ENCODE results near the gene RANGRF.
A peak's percentile ranks its signal among the peaks of the same experiment; 100 is the strongest.

The RANGRF gene

DNA sequence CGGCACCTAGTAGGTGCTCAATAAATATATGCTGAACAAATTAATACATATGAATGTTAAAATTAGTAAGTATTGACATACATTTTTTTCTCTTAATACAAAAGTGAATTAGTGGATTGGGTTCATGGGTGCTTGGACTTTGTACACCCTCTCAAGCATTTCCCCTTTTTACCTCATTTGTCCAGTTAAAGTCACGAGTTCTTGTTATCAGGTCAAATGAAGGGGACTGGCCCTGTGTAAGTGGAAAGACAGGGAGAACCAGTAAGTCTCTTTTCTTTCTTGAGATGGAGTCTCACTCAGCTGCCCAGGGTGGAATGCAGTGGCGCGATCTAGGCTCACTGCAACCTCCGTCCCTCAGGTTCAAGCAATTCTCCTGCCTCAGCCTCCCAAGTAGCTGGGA lies 13.7 kb upstream of the RANGRF start:
- no peak for DNase-seq (ENCODE audit: low spot score)

DNA sequence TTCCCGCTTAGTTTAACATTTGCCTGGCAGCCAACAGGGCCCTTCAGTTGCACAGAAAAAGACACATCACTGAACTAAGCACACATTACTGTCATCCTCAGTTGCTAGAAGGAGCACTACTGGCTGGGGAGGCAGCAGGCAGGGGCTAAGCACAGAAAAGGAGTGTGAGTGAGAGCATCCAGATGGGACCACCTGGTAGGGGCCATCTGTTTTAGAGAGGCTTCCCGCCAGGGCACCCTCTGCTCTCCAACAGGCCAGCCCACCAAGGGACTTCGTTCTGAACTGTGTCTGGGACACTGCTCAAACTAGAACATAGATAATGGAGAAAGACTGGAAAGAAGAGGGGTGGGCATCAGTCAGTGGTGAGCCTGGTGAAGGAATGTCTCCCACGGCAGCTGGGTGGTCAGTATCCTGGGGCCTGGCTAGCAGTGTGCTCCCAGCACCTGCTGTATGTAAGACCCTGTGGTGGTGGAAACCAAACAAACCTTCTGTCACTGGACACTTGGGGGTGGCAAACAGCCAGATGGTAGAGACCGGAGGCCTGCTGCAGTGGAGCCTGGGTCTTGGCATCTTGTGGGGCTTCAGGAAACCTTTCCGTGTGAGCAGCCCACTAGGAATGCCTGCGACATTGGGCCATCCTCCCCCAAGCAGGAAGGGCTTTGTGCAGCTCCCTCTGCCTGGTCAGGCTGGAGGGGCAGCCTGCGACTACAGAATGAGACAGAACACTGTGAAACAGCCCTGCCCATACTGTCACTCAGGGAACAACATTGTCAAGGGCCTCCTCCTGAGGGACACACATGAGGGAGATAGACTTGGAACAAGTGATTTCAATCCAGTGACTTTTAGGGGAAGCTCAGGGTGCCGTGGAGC lies 12.8 kb upstream of the RANGRF start:
- DNase-seq (ENCODE audit: low spot score), result no peak

DNA sequence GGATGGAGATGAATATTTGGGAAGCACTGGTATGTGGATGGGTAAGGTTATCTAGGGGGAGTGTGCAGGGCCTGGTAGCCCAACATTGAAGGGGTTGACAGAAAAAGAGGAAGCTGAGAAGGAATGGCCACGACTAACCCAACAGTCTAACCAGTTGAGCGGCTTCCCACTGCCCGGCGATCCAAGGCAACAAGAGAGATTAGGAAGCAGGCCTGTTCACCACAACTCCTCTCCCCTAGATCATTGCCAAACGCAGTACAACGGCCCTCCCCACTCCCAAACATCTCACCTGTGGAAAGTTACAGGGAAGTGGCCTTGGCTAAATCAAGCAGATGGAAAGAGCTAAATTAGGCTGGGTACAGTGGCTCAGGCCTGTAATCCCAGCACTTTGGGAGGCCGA lies 11.2 kb upstream of the RANGRF start:
- no peak for DNase-seq (ENCODE audit: low spot score)

DNA sequence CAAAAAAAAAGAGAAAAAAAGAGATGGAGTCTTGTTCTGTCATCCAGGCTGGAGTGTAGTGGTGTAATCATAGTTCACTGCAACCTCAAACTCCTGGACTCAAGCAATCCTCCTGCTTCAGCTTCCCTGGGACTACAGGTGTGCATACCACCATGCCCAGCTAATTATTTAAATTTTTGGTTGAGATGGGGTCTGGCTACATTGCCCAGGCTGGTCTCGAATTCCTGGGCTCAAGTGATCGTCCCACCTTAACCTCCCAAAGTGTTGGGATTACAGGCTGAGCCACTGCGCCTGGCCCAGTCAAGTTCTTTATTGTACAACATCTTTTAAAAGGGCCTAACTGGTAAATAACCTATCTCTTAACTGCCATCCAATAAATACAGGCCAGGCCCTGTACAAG lies 6.1 kb upstream of the RANGRF start:
- DNase-seq (ENCODE audit: low spot score), result no peak

DNA sequence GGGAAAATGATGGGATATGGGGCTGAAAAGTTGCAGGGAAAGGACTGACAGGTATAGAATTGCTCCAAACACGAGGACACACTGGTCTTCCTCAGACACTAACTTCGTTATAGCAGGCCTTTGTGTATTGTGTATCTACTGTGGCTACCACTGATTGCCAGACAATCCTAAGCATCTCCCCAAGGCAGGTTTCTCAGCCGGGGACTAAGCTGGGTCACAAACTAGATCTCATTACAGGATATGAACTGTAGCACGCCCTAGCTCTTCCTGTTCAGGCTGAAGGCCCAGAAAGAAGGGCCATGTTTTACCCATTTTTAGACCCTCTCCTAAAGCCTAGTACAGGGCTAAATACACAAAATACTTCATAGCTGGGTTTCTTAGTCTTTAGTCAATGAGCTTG lies 5.1 kb upstream of the RANGRF start:
- DNase-seq (ENCODE audit: low spot score), result no peak

DNA sequence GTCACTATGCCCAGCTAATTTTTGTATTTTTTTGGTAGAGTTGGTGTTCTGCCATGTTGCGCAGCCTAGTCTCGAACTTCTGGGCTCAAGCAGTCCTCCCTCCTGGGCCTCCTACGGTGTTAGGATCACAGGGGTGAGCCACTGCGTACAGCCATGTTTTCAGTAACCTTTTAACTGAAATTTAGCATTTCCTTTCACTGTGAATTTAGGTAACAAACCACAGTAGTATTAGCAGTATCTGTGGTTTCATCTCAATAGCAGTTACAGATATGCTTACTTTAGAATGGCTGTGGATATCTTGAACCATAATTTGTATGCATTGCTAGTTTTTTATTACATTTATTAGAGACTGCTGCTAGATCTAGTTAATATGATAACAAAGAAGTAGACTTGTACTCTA lies 4.3 kb upstream of the RANGRF start:
- no peak for DNase-seq (ENCODE audit: low spot score)

DNA sequence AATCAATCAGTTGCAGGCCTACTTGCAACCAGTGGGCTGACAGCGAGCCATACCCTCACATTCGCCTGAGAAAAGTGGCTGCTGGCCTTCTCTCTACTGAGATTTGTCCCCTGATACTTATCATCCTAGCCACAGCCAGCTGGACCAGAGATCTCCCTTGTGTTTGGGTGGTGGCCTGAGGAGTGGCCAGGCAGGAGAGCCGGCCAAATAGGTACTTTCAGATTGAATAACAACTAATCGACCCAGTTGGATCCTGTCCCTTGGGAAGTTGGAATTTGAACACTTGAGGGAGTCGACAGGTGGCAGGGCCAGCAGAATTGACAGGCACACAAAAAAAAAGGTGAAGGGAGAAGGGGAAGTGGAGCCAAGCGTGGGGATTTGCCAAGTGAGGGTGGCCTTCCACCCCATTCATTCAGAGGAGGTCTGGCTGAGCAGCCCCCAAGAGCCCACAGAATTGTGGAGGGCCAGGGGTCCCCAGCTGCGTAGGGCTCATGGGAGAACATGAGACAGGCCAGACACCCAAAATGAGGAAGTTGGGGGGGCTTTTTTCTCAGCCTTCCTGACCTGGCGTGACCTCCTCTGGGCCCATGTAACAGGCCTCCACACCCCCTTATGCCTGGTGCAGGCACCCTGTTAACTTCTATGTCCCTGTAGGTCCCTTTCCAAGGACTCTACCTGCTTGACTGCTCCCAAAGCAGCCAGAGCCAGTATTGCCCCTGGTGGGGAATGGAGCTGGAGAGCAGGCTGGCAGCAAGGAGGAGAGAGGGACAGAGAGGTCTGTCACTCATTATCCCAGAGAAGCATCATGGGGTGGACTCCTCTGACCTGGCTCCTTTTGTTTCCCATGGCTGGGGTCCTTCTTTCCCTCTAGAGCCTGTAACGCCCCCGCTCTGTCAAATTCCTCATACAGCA lies 2.9 kb upstream of the RANGRF start:
- DNase-seq (ENCODE audit: low spot score), result no peak

DNA sequence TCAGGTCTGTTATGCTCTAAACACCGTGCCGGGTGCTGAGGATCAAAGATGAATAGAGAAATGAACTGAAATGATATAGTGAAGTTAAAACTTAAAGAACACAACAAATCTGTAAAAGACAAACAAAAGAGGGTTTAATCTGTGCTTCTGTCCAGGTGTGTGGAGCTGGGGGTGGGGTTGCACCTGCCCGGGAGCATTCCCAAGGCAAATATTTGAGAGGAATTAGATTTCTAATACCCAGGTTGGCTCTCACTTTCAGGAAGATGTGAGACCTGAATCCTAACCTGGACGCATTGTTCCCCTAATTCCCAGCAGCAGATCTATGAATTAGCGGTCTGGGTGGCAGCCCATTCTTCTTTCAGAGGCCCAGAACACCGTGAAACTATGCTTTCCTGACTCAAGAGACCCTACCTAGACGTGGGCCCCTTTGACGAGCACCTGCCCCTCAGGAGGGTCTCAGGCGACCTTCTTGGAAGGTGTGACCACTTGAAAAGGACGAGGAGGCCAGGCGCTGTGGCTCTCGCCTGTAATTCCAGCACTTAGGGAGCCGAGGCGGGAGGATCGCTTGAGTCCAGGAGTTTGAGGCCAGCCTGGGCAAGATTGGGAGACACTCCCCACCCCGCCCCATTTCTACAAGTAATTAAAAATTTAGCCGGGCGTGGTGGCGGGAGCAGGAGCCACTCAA lies 677 bp upstream of the RANGRF start:
- no peak for DNase-seq (ENCODE audit: low spot score)

DNA sequence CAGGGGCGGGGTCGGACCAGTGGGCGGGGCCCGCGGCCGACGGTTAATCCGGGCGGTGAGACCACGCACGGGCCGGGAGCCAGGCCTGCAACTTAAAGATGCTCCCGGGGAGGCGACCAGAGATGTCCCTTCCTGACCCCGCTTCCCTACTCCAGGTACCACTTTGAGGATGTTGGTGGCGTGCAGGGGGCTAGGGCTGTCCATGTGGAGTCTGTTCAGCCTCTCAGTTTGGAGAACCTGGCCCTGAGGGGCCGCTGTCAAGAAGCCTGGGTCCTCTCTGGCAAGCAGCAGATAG lies 580 bp downstream of the RANGRF start:
- DNase-seq (ENCODE audit: low spot score), result no peak

DNA sequence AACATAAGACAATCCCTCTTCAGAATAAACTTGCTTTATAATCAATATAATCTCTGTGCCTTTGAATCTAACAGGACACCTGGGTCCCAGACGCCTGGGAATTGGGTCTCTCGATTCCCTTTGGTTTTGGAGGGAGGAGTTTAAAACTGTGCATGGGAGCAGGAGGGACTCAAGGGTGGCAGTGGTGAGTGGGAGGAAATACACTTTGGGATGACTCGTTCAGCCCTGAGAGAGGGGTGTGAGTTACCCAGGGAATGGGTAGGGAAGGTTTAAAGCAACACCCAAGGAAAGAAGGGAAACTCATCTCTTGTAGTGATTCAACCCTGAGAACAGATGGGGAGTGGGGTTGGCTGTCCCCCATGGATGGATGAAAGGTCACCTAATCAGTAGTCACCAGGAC lies 1.6 kb downstream of the RANGRF start:
- no peak for DNase-seq (ENCODE audit: low spot score)

DNA sequence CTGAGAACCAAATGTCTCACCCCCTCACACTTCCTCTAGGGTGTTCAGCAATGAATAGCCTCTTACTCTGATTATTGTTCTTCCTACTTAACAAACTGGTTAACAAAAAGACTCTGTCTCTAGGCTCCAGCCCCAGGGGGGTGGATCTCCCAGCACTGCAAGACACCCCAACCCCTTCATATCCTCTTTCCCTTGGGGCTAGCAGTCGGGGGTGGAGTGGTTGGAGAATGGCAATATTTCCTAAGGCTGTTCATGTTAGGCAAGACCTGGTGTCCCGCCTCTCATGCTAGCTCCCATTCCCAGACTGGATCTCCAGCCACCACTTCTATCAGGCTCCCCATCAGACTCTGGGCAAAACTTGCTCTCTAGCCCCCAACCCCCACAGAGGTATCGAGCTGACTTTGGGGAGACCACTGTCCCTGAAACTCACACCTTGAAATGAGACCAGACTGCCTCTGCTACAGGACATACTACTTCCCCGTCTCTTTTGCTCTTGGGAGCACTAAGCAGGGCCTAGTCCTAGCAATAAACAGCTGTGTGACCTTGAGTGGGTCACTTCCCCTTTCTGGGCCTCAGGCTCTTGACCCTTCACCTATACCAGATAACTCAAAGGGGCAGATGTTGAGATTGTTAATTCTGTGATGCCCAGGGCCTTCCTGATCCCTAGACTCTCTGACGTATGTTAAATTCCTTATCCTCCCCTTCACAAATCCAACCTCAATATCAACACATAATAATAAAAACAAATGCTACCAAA lies 4.3 kb downstream of the RANGRF start:
- DNase-seq (ENCODE audit: low spot score), result no peak

DNA sequence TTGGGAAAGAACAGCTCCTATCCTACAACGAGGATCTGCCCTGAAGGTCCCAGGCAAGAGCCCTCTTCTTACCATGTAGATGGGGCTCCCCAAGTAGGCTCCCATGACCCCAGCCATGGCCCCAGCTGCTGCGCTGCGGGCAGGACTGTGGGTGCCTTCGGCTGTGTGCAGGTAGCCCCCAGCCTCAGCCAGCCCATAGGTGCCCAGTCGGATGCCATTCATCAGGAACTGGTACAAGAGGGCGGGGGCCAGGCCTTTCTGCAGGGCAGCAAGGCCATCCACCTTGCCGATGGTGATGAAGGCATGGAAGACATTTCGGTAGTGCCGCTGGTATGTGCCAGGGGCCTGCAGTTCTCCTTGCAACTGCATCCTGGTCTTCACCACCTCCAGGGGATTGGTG lies 5.9 kb downstream of the RANGRF start:
- no peak for DNase-seq (ENCODE audit: low spot score)

DNA sequence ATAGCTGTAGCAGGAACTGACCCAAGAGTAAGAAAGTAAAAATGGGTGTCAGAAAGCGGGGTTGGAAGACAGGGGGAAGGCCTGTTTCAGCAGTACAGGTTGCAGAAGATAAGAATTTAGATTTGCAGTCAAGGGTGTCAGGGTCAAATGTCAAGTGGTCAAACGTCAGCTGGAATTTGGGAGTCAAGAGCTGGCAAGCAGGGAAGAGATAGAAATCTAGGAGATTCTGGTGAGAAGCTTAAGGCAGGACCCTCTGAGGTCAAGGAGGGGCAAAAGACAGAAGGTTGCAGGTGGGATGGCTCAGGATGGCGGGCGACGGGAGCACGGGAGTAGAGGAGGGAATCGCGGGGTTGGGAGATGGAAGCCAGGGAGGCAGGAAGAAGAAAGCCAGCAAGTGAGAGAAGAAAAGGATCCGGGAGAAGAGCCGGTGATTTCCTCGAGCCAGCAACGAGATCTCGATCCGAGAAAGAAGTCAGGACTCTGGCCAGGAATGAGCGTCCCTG lies 6.4 kb downstream of the RANGRF start:
- DNase-seq (ENCODE audit: low spot score), result no peak

DNA sequence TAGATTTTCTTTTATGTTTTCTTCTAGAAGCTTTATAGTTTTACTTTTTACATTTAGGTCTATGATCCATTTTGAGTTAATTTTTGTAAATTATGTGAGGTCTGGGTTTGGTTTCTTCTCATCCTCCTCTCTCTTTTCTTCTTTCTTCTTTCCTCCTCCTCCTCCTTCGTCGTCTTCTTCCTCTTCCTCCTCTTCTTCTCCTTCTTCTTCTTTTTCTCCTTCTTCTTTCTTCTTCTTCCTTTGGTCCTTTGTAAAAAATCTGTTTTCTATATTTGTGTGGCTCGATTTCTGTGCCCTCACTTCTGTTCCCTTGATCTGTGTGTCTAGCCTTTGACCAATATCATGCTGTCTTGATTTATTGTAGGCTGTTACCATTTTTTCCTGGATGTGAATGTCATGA lies 11.8 kb downstream of the RANGRF start:
- DNase-seq (ENCODE audit: low spot score), result no peak

DNA sequence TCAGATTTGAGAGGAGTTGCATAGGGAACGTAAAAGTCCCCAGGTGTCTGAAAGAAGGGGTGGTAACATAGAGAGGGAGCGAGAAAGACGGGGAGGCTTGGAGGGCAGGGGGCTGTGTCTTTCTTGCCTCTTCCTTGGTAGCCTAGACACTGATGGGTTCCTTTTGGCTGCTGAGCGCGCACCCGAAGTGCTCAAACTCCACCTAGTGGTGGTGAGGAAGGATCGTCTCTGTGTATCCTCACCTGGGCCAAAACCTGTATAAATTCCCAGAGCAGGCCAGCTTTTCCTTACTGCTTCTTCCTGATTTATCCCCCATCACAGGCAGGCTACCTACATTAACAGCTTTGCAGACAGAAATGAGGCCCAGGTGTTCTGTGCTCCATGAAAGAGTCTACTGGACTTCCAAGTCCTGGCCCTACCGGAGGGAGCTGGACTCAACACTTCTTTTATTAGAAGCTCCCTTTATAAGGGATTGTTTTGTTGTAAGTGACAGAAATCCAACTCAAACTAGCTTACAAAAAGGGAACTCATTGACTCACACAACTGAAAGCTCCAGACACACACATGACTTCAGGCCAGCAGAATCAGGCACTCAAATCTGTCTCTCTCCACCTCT lies 12.3 kb downstream of the RANGRF start:
- DNase-seq (ENCODE audit: low spot score), result peak; percentile 84

DNA sequence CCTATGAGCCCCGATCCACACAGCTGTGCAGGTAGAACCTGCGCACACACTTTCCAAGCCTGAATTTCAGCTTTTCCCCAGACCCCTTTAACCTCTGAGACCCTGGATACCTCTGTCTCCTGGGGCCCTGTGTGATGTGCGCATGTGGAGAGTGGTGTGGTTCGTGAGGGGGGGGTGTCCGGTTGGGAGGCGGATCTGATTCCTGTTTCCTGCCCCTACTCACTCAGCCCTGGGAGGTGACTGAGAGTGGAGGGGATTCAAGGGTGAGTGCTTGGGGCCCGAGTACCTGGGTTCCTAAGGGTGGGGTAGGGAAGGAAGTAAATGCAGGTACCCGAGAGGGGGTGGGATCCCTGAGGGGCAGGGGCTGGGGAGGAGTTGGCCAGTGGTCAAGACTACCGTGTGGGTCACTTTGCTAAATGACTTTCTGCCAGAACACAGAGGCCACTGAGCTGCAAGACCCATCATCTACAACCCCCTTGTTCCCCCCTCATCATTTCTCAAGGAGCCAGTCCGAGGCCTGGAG lies 22.2 kb downstream of the RANGRF start:
- DNase-seq (ENCODE audit: low spot score), result no peak

DNA sequence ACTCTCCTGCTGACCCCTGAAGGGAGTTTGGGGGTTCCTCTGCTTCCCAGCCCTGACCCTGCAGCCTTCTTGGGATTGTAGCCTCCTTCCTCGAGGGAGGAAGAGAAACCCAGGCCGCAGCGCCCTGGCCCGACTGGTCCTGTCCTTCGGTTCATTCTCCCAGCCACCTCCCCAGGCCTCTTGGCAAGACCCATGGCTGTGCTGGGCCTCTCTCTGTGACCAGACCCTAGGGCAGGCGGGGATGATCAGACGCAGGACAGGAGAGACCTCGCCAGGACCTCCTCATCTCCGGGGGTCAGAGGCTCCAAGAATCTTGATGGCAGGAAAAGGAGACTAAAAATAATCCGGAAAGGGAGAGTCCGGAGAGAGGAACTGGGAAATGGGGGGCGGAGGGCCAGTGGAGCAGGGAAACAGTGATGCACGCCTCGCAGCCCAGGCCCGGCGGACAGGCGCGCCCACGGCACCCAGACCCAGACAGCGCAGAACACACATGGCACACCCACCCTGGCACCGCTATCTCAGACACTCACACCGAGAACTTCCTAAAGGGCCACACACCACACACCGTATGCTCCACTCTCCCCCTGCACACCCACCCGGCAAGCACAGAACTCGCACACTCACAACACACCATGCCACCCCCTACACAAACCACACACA lies 22.8 kb downstream of the RANGRF start:
- DNase-seq (ENCODE audit: low spot score), result no peak

DNA sequence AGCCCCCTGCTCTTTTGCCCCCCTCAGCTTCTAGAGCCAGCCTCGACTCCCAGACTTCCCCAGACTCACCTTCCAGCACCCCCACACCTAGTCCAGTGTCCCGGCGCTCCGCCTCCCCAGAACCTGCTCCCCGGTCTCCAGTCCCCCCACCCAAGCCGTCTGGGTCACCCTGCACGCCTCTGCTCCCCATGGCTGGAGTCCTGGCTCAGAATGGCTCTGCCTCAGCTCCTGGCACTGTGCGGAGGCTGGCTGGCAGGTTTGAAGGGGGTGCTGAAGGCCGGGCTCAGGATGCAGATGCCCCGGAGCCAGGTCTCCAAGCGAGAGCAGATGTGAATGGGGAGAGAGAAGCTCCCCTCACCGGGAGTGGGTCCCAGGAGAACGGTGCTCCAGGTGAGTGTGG lies 23.8 kb downstream of the RANGRF start:
- no peak for DNase-seq (ENCODE audit: low spot score)

DNA sequence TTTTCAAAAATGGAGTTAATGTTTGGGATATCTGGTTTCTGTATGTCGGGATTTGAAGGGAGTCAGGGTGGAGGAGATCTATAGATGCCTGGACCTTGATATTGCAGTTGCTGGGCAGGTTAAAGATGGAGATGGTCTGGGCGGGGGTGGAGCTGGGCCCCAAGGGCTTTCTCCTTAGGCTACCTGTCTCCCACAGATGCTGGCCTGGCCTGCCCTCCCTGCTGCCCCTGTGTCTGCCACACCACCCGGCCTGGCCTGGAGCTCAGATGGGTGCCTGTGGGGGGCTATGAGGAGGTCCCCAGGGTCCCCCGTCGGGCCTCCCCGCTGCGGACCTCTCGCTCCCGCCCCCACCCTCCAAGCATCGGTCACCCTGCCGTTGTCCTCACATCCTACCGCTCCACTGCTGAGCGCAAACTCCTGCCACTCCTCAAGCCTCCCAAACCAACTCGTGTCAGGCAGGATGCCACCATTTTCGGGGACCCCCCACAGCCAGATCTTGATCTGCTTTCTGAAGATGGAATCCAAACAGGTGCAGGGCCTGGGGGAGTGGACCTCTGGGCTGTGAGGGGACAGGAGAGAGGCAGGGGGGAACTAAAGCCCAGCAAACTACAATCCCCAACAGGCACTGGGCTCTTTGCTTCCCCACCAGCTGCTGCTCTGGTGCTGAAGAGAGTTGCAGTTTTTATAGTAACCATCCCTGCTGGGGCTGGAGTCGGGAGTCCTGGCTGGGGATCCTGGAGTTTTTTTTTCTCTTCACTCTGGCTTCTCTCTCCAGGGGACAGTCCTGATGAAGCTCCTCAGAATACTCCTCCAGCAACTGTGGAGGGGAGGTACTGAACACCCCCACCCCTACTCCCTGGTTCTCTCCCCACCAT lies 24.5 kb downstream of the RANGRF start:
- DNase-seq (ENCODE audit: low spot score), result no peak
